Stimulated activated CD8-positive, alpha-beta memory T cell treated with anti-CD3 and anti-CD28 coated beads, Interleukin-12 subunit alpha, Interleukin-12 subunit beta, amount 100 ng/mL, for 1 hour (primary cell): Measurements from ENCODE around the gene REEP2.

ENCODE experiments used
- DNase-seq: peaks from one replicate; pipeline ENCODE4 v3.0.0-alpha.2; 2020; ENCODE audit warnings: low read depth

REEP2 gene

GRCh38 chr5:138448481-138449398, 9.9 kb downstream of the REEP2 start:
- DNase-seq = no peak

- DNase-seq = peak; percentile 66
Observed at GRCh38 chr5:138449501-138450239, 10.8 kb downstream of the REEP2 start.

GRCh38 chr5:138450971-138451370, 12.1 kb downstream of the REEP2 start:
- DNase-seq = no peak

- DNase-seq = no peak
Observed at GRCh38 chr5:138452720-138453119, 13.9 kb downstream of the REEP2 start.

- DNase-seq = no peak
Observed at GRCh38 chr5:138453590-138453989, 14.7 kb downstream of the REEP2 start.

GRCh38 chr5:138454121-138454520, 15.3 kb downstream of the REEP2 start:
- DNase-seq = no peak

GRCh38 chr5:138455232-138455930, 16.5 kb downstream of the REEP2 start:
- DNase-seq = no peak

GRCh38 chr5:138457531-138458275, 18.8 kb downstream of the REEP2 start:
- no peak for DNase-seq

GRCh38 chr5:138458384-138458783, 19.5 kb downstream of the REEP2 start:
- no peak for DNase-seq

GRCh38 chr5:138458856-138459255, 20.0 kb downstream of the REEP2 start:
- no peak for DNase-seq

- peak; percentile 83 for DNase-seq
Observed at GRCh38 chr5:138459311-138459933, 20.6 kb downstream of the REEP2 start.

GRCh38 chr5:138460032-138460693, 21.3 kb downstream of the REEP2 start:
- no peak for DNase-seq

- DNase-seq = no peak
Observed at GRCh38 chr5:138461343-138462125, 22.7 kb downstream of the REEP2 start.

- no peak for DNase-seq
Observed at GRCh38 chr5:138463419-138464007, 24.7 kb downstream of the REEP2 start.

GRCh38 chr5:138464008-138464387, 25.1 kb downstream of the REEP2 start:
- peak; percentile 86 for DNase-seq

- peak; percentile 92 for DNase-seq
Observed at GRCh38 chr5:138464388-138465260, 25.8 kb downstream of the REEP2 start.

- DNase-seq = peak; percentile 92
Observed at GRCh38 chr5:138465261-138466124, 26.6 kb downstream of the REEP2 start, which contains the start of gene EGR1. TSS of gene EGR1 (plus strand) at chr5:138465479. CDS start at chr5:138465762, 283 bp downstream.
